Choroid plexus epithelial cell (primary cell): ENCODE data around the gene AKAP13.
A peak's percentile ranks its signal among the peaks of the same experiment; 100 is the strongest.

Experiments used
- DNase-seq: peaks from one replicate; pipeline ENCODE4 v3.0.0-alpha.2; 2010; ENCODE audit warnings: low read depth
- H3K4me3 ChIP-seq: 2 replicates; pipeline ENCODE4 v1.5.1; 2011; ENCODE audit warnings: low read depth, mild to moderate bottlenecking, control low read depth, low read length, moderate library complexity
- CTCF ChIP-seq: conservative IDR thresholded peaks from 2 replicates; pipeline ENCODE4 v1.5.1; 2011; ENCODE audit warnings: low read depth, mild to moderate bottlenecking, control low read depth, inconsistent platforms, low read length, moderate library complexity

AKAP13 gene

GRCh38 chr15:85688711-85689110 lies 308.3 kb downstream of the AKAP13 start:
- no peak overlapping the region for H3K4me3 ChIP-seq
- no peak for TF ChIP-seq CTCF
- no peak for DNase-seq

GRCh38 chr15:85689729-85690128 lies 309.3 kb downstream of the AKAP13 start:
- peak overlapping the region; percentile 55 for H3K4me3 ChIP-seq
- peak; percentile 87 for DNase-seq
- TF ChIP-seq CTCF, result no peak

- no peak for TF ChIP-seq CTCF
- H3K4me3 ChIP-seq, result no peak overlapping the region
- DNase-seq, result peak; percentile 44
Measured at GRCh38 chr15:85690561-85691231, 310.3 kb downstream of the AKAP13 start.

GRCh38 chr15:85691350-85692240 lies 311.2 kb downstream of the AKAP13 start:
- TF ChIP-seq CTCF, result no peak
- DNase-seq, result no peak
- no peak overlapping the region for H3K4me3 ChIP-seq

GRCh38 chr15:85692321-85692720 lies 311.9 kb downstream of the AKAP13 start:
- DNase-seq, result no peak
- no peak overlapping the region for H3K4me3 ChIP-seq
- TF ChIP-seq CTCF, result no peak

GRCh38 chr15:85692873-85693272 lies 312.5 kb downstream of the AKAP13 start:
- DNase-seq, result no peak
- no peak for TF ChIP-seq CTCF
- H3K4me3 ChIP-seq, result no peak overlapping the region
